ENCODE results near the gene KATNAL2. TPM values are rescaled to one million over a fixed set of nuclear protein-coding genes. Genes with fewer than 3 reads are reported as not detected.
A peak's percentile ranks its signal among the peaks of the same experiment; 100 is the strongest.
"Not testable (repeated sequence)": the region's sequence is repeated elsewhere in the genome, so short reads cannot be mapped to it uniquely, and the experiment has no call there.

KATNAL2 gene
- total and polyA plus RNA-seq, 4 donors: 1.6 to 3.2 (median 1.8) TPM

GRCh38 chr18:46953195-46953594 lies 35.8 kb downstream of the KATNAL2 start:
- no peak for ATAC-seq (ENCODE audit: low FRiP score)
- no peaks in the 10 kb centered on the region for H3K36me3 ChIP-seq (ENCODE audit: control insufficient read depth in 1 of 2, insufficient read depth in 2 of 2, low read length in 1 of 2)
- intact Hi-C loops (cut with DNase I): no loop called here
- H3K9me3 ChIP-seq (ENCODE audit: control insufficient read depth, low read length): no peaks in the 10 kb centered on the region
- H3K27me3 ChIP-seq (ENCODE audit: control insufficient read depth in 1 of 2, insufficient read depth in 2 of 2, low read length in 1 of 2): no peaks in the 10 kb centered on the region
- no peak overlapping the region for H3K4me3 ChIP-seq (ENCODE audit: low read length in 2 of 2)
- WGBS, 2 donors: 55 to 63% methylated on average over 5 of the region's 5 CpGs
- DNase-seq: no peak
- H3K27ac ChIP-seq (ENCODE audit: low read depth in 1 of 2, low read length in 2 of 2): no peak overlapping the region
- no peaks in the 10 kb centered on the region for H3K4me1 ChIP-seq (ENCODE audit: control insufficient read depth in 1 of 2, insufficient read depth in 2 of 2, low read length in 2 of 2)

GRCh38 chr18:46958209-46958608 lies 40.8 kb downstream of the KATNAL2 start:
- no peak overlapping the region for H3K4me3 ChIP-seq (ENCODE audit: low read length in 2 of 2)
- intact Hi-C loops (cut with DNase I): no loop called here
- no peaks in the 10 kb centered on the region for H3K36me3 ChIP-seq (ENCODE audit: control insufficient read depth in 1 of 2, insufficient read depth in 2 of 2, low read length in 1 of 2)
- no peak for ATAC-seq (ENCODE audit: low FRiP score)
- H3K27ac ChIP-seq (ENCODE audit: low read depth in 1 of 2, low read length in 2 of 2): no peak overlapping the region
- no peak for DNase-seq
- WGBS, 2 donors: 81 to 82% methylated on average over 4 of the region's 4 CpGs
- no peaks in the 10 kb centered on the region for H3K27me3 ChIP-seq (ENCODE audit: control insufficient read depth in 1 of 2, insufficient read depth in 2 of 2, low read length in 1 of 2)
- no peaks in the 10 kb centered on the region for H3K4me1 ChIP-seq (ENCODE audit: control insufficient read depth in 1 of 2, insufficient read depth in 2 of 2, low read length in 2 of 2)
- H3K9me3 ChIP-seq (ENCODE audit: control insufficient read depth, low read length): no peaks in the 10 kb centered on the region

DNA sequence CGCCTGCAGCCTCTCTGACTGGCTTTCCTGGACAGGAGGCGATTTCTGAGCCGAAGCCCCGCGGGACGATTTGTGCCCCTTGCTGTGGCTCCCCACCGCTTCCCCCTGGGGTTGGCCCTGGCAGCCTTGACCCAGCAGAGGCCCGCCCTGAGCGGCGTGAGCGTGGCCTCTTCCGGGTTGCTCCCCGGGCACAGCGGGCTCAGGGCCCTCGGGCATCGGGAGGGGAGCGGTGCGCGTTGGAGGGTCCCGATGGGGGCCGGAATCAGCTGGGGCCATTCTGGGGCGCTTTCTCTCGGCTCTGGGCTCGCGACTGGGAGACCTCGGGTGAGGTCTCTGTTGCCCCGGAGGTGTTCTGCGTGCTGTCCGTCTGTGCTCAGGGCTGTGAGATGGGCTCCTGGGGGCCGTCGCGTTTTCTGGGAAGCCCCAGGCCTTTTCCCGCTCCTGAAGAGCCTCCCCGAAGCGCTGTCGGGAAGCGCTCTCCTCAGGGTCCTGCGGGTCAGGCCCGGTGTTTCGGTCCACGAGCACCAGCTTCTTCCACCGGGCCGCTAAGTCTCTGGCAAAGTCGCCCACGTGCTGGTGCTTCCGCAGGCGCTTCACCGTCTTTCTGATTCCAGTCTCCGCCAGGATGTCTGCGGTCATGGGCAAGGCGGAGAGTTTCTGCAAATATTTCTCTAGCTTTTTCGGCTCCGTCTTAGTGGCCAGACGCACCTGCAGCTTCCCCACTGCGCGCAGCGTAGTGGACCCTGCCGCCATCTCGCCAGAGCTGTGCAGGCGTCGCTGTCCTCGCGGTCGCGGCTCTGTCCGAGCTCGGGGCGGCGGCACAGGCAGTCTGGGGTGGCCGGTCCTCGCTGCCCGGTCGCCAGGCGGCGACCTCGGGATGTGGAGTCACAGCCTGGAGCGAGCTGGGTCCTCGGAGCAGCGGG lies 46.5 kb downstream of the KATNAL2 start:
- H3K4me1 ChIP-seq (ENCODE audit: control insufficient read depth in 1 of 2, insufficient read depth in 2 of 2, low read length in 2 of 2); intact Hi-C loops (cut with DNase I): not testable (repeated sequence)
- WGBS, 2 donors: 98% methylated on average over 6 of the region's 79 CpGs; no CpG with 5 or more reads in 1 of the 2 donors

DNA sequence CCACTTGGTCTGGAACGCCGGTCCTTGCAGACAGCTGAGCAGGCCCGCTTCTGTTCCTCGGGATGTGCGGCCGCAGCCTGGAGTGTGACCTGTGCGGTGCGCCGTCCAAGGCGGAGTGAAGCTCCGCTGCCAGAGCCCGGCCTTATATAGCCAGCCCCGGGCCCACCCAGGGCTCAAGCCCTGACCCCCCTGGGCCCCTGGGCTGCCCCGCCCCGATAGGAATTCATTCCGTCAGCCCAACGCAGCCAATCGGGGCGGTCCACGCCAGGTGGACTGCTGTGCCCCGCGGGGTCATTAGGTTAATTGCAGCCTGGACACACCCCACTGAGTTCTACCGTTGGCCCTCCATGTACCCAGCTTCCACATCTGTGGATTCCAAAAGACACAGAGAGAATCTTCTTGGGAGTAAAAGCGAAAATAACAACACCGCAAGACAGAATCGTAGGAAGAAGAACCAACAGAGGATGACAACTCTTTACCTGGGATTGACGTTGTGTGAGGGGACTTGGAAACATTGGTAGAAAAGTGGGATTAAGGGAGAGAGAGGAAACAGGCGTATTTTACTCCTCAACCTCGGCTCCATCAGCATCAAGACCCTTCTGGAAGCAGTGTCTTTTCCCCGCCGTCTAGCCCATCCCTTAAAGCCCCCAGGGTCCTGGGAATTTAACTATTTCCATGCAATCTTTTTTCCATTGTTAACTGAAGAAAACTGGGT lies 47.3 kb downstream of the KATNAL2 start:
- H3K4me3 ChIP-seq (ENCODE audit: low read length in 2 of 2); H3K9me3 ChIP-seq (ENCODE audit: control insufficient read depth, low read length); H3K4me1 ChIP-seq (ENCODE audit: control insufficient read depth in 1 of 2, insufficient read depth in 2 of 2, low read length in 2 of 2); intact Hi-C loops (cut with DNase I); H3K27ac ChIP-seq (ENCODE audit: low read depth in 1 of 2, low read length in 2 of 2); H3K27me3 ChIP-seq (ENCODE audit: control insufficient read depth in 1 of 2, insufficient read depth in 2 of 2, low read length in 1 of 2); DNase-seq; H3K36me3 ChIP-seq (ENCODE audit: control insufficient read depth in 1 of 2, insufficient read depth in 2 of 2, low read length in 1 of 2): not testable (repeated sequence)
- ATAC-seq (ENCODE audit: low FRiP score): peak; percentile 55
- 85 to 86% methylated on average over 8 of the region's 31 CpGs for WGBS, 2 donors

More for the DNA sequence above, 46.5 kb downstream of the KATNAL2 start:
- H3K9me3 ChIP-seq (ENCODE audit: control insufficient read depth, low read length); H3K27me3 ChIP-seq (ENCODE audit: control insufficient read depth in 1 of 2, insufficient read depth in 2 of 2, low read length in 1 of 2); H3K4me3 ChIP-seq (ENCODE audit: low read length in 2 of 2); H3K27ac ChIP-seq (ENCODE audit: low read depth in 1 of 2, low read length in 2 of 2); DNase-seq; H3K36me3 ChIP-seq (ENCODE audit: control insufficient read depth in 1 of 2, insufficient read depth in 2 of 2, low read length in 1 of 2): not testable (repeated sequence)
- ATAC-seq (ENCODE audit: low FRiP score): peak; percentile 39

DNA sequence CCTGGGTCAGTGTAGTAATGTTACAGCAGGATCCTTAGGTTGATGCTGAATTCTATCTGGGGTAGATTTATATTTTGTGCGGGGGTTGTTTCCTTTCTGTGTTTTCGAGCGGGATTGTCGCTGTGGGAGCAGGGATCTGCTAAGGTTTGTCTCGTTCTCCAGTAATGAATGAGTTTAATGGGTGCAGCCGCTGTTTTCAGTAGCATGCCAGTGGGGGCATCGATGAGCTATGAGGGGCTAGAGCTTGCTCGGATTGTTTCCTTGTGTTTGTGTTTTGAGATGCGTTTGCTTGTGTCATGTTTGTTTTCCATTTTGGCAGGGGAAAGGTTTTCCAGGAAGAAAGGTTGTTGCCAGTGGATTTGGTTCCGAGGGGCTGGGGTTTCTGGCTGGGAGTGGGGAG lies 48.9 kb downstream of the KATNAL2 start:
- no CpG with 5 or more reads among the region's 10 CpGs for WGBS, 2 donors
- H3K4me3 ChIP-seq (ENCODE audit: low read length in 2 of 2); H3K4me1 ChIP-seq (ENCODE audit: control insufficient read depth in 1 of 2, insufficient read depth in 2 of 2, low read length in 2 of 2); H3K27me3 ChIP-seq (ENCODE audit: control insufficient read depth in 1 of 2, insufficient read depth in 2 of 2, low read length in 1 of 2); H3K36me3 ChIP-seq (ENCODE audit: control insufficient read depth in 1 of 2, insufficient read depth in 2 of 2, low read length in 1 of 2); ATAC-seq (ENCODE audit: low FRiP score); intact Hi-C loops (cut with DNase I); H3K27ac ChIP-seq (ENCODE audit: low read depth in 1 of 2, low read length in 2 of 2); H3K9me3 ChIP-seq (ENCODE audit: control insufficient read depth, low read length); DNase-seq: not testable (repeated sequence)

DNA sequence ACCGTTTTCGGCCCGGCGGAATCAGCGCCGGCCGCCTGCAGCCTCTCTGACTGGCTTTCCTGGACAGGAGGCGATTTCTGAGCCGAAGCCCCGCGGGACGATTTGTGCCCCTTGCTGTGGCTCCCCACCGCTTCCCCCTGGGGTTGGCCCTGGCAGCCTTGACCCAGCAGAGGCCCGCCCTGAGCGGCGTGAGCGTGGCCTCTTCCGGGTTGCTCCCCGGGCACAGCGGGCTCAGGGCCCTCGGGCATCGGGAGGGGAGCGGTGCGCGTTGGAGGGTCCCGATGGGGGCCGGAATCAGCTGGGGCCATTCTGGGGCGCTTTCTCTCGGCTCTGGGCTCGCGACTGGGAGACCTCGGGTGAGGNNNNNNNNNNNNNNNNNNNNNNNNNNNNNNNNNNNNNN lies 52.1 kb downstream of the KATNAL2 start:
- H3K27me3 ChIP-seq (ENCODE audit: control insufficient read depth in 1 of 2, insufficient read depth in 2 of 2, low read length in 1 of 2); H3K4me3 ChIP-seq (ENCODE audit: low read length in 2 of 2); H3K36me3 ChIP-seq (ENCODE audit: control insufficient read depth in 1 of 2, insufficient read depth in 2 of 2, low read length in 1 of 2); ATAC-seq (ENCODE audit: low FRiP score); H3K4me1 ChIP-seq (ENCODE audit: control insufficient read depth in 1 of 2, insufficient read depth in 2 of 2, low read length in 2 of 2); intact Hi-C loops (cut with DNase I); DNase-seq; H3K27ac ChIP-seq (ENCODE audit: low read depth in 1 of 2, low read length in 2 of 2); H3K9me3 ChIP-seq (ENCODE audit: control insufficient read depth, low read length): not testable (repeated sequence)
- no CpG with 5 or more reads among the region's 32 CpGs for WGBS, 2 donors

DNA sequence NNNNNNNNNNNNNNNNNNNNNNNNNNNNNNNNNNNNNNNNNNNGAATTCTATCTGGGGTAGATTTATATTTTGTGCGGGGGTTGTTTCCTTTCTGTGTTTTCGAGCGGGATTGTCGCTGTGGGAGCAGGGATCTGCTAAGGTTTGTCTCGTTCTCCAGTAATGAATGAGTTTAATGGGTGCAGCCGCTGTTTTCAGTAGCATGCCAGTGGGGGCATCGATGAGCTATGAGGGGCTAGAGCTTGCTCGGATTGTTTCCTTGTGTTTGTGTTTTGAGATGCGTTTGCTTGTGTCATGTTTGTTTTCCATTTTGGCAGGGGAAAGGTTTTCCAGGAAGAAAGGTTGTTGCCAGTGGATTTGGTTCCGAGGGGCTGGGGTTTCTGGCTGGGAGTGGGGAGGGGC lies 102.5 kb downstream of the KATNAL2 start:
- DNase-seq; H3K36me3 ChIP-seq (ENCODE audit: control insufficient read depth in 1 of 2, insufficient read depth in 2 of 2, low read length in 1 of 2); intact Hi-C loops (cut with DNase I); ATAC-seq (ENCODE audit: low FRiP score); H3K9me3 ChIP-seq (ENCODE audit: control insufficient read depth, low read length); H3K27ac ChIP-seq (ENCODE audit: low read depth in 1 of 2, low read length in 2 of 2); H3K4me1 ChIP-seq (ENCODE audit: control insufficient read depth in 1 of 2, insufficient read depth in 2 of 2, low read length in 2 of 2); H3K4me3 ChIP-seq (ENCODE audit: low read length in 2 of 2); H3K27me3 ChIP-seq (ENCODE audit: control insufficient read depth in 1 of 2, insufficient read depth in 2 of 2, low read length in 1 of 2): not testable (repeated sequence)
- no CpG with 5 or more reads among the region's 10 CpGs for WGBS, 2 donors

- ATAC-seq (ENCODE audit: low FRiP score); H3K4me3 ChIP-seq (ENCODE audit: low read length in 2 of 2); DNase-seq; H3K27me3 ChIP-seq (ENCODE audit: control insufficient read depth in 1 of 2, insufficient read depth in 2 of 2, low read length in 1 of 2); H3K36me3 ChIP-seq (ENCODE audit: control insufficient read depth in 1 of 2, insufficient read depth in 2 of 2, low read length in 1 of 2); H3K27ac ChIP-seq (ENCODE audit: low read depth in 1 of 2, low read length in 2 of 2); H3K4me1 ChIP-seq (ENCODE audit: control insufficient read depth in 1 of 2, insufficient read depth in 2 of 2, low read length in 2 of 2); intact Hi-C loops (cut with DNase I); H3K9me3 ChIP-seq (ENCODE audit: control insufficient read depth, low read length): not testable (repeated sequence)
- WGBS, 2 donors: no CpG with 5 or more reads among the region's 19 CpGs
These were observed 103.4 kb downstream of the KATNAL2 start for GRCh38 chr18:47020757-47021156.
